Kidney tubule cell (primary cell): Measurements from ENCODE around the gene PRKD2.
"Not testable (repeated sequence)": the region's sequence is repeated elsewhere in the genome, so short reads cannot be mapped to it uniquely, and the experiment has no call there.

Experiments
- DNase-seq: peaks from one replicate; pipeline ENCODE4 v3.0.0-alpha.2; 2018; ENCODE audit warnings: low spot score

The PRKD2 gene

DNA sequence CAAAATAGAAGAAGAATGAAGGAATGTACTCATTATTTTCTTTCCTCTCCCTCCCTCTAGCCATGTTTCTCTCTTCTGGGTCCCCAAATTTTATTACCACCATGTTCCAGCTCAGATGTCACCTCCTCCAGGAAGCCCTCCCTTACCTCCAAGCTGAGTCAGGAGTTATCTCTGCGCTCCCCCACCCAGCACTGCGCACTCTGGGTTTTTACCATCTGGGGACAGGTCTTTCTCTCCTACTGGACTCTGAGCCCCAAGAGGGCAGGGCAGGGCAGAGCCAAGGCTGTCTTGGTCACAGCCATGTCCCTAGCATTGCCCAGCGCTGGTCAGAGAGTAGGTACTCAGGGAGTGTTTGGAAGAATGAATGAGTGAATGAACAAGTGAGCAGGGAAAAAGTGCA, 83.8 kb downstream of the PRKD2 start:
- no peak for DNase-seq

DNA sequence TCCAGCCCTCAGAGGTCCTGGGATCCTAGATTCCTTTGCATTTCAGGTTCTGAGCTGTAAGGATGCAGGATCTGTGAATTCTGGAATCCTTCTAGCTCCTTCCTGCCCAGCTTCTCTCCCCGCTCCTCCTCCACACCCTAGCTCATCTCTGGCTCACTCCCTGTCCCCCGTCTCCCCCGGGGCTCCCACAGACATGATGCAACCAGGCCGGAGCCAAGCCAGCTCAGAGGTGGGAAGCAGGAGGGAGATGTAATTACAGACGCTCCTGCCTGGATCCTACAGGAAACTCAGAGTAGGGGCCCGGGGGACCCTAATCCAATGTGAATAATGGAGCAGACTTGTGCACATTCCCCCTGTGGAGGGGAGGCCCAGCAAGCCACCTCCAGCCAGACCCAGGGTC, 85.4 kb downstream of the PRKD2 start:
- DNase-seq = no peak

DNA sequence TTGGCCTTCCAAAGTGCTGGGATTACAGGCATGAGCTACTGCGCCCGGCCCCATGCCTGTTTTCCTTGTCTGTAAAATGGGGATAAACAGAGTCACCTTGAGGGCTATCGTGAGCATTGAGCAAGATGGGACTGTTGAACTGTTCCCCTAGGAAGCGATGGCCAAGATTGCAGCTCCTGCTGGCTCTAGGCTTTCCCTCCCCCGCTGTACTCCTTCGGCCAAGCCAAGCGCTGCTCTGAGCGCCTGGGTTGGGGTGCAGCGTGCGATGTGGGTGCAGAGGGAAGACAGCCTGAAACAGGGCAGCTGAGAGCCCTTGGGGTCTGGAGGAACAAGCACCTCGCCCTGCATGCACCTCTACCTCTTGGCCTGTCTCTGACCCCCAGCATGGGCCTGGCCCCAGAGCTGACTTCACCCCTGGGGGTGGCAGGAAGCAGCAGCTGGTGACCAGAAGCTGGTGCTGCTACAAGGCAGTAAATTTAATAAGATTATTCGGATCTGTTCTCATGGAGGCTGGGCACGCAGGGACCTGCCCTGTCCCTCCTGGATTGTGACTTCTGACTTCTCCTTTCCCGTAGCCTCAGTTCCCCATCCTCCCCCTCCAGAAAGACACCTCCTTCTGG, 86.2 kb downstream of the PRKD2 start:
- no peak for DNase-seq

DNA sequence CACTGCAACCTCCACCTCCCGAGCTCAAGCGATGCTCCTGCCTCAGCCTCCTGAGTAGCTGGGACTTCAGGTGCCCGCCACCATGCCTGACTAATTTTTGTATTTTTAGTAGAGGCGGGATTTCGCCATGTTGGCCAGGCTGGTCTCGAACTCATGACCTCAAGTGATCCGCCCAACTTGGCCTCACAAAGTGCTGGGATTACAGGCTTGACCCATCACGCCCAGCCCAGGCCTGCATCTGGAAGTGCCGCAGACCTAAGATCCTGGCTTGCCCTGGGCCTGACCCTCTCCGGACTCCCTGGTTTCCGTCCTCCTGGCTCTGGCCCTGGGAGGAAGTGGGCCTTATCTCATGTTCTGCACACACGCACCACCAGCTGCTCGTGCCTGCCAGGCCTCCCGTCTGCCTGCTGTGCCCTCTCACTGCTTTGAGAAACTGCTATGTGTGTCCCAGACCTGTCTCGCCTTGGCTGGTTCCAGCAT, 87.3 kb downstream of the PRKD2 start:
- no peak for DNase-seq

DNA sequence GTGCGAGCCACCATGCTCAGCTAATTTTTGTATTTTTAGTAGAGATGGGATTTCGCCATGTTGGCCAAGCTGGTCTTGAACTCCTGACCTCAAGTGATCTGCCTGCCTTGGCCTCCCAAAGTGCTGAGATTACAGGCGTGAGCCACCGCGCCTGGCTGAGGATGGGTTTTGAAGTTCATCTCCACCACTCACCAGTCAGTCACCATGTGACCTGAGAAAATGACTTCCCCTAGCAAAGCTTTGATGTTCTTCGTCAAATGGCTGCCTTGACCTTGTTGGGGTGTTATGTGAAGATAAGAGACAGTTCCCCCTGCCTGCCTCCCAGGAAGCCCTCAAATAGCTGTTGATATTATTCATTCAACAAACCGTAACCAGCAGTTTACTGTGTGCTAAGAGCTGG, 87.9 kb downstream of the PRKD2 start:
- not testable (repeated sequence) for DNase-seq

DNA sequence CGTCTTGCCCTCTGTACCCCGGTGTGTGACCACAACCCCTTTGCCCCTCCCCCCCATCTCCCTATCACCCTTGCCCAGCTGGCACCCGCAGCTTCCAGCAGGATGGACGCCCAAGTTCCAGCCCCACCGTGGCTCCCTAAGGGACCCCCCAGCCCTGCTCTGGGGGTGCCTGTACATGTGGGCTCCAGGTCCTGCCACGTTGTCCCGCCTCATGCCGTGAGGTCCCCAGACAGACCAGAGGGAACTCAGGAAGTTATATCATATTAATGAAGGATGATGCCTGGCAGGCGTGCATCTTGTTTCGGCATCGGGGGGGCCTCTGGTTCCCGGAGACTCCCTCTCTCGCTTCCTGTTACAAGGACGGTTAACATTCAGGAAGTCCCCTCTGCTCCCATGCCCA, 90.5 kb downstream of the PRKD2 start:
- DNase-seq = no peak

DNA sequence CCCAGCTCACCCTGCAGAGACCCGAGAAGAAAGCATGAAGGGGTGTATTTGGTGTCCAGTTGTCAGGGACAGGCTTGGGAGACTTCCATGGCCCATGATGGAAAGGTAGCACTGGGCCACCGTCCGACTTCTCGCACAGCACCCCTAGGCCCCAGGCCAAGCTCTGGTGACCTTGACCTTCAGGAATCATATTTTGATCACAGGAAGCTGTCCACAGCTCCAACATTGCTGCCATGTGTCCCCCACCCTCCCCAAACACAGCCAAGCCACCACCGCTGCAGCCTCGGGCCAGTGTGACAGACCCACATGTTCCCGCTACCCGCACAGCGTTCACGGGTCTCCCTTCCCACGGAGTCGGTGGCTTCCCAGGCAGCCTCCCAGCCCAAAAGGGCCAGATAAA, 91.2 kb downstream of the PRKD2 start:
- no peak for DNase-seq

DNA sequence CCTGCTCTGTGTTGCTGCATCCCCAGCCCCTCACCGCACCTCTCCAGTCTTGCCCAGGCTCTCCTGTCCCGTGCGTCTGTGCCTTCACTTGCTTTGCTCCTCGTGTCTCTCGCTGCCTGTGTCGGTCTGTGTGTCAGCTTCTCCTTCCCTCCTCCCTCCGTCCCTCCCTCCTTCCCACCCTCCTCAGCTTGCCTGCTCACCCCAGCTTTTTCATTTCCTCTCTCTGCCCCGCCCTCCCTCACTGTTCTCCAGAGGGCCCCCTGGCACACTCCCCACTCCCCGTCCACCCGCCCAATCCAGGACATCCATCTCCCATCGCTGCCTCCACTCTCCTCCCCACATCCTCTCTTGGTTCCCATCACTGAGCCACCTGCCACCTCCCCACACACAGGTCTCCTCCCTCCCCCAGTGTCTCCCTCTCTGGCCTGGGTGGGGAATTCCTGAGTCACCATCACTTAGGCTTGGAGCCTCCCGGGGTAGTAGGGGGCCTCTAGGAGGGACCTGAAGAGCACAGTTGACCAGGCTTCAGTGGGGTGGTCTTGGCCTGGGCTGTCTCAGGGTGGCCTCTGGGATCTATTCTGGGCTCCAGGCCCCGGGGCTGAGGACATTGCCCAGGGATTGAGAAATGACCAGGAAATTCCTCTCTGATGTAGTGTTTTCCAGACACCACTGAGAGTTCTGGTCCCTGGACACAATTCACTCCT, 91.8 kb downstream of the PRKD2 start, which contains the start of gene PTGIR:
Gene PTGIR (minus strand): TSS at position 132 of the 704 bp plus-strand sequence. CDS start 864 bp downstream, outside the sequence.
- no peak for DNase-seq
